ENCODE measurements around the gene OLFM3.

OLFM3 gene

GRCh38 chr1:101908980-101909379 is 87.7 kb downstream of the OLFM3 start (continued):
- no peak for TF ChIP-seq POU6F1 (CRISPR knock-in tag; IDR thresholded peaks at IDR 0.05; ENCODE audit: borderline replicate concordance, low read depth)
- no peak for TF ChIP-seq ZC3H10 (CRISPR knock-in tag; IDR thresholded peaks at IDR 0.05)

GRCh38 chr1:101907264-101907663 is 89.5 kb downstream of the OLFM3 start:
- TF ChIP-seq ESRRG (CRISPR knock-in tag; IDR thresholded peaks at IDR 0.05), result no peak
- TF ChIP-seq POU6F1 (CRISPR knock-in tag; IDR thresholded peaks at IDR 0.05; ENCODE audit: borderline replicate concordance, low read depth), result no peak
- no peak for TF ChIP-seq ZFP30 (CRISPR knock-in tag; IDR thresholded peaks at IDR 0.05)
- no peak for TF ChIP-seq ZFP3 (CRISPR knock-in tag; IDR thresholded peaks at IDR 0.05)
- TF ChIP-seq RARB (CRISPR knock-in tag; IDR thresholded peaks at IDR 0.05), result no peak
- TF ChIP-seq GLIS3 (CRISPR knock-in tag; IDR thresholded peaks at IDR 0.05), result no peak
- TF ChIP-seq SNAI2 (CRISPR knock-in tag; IDR thresholded peaks at IDR 0.05), result no peak
- TF ChIP-seq PPARA (CRISPR knock-in tag; IDR thresholded peaks at IDR 0.05; ENCODE audit: borderline replicate concordance), result no peak
- no peak for TF ChIP-seq TCF4 (CRISPR knock-in tag; IDR thresholded peaks at IDR 0.05; ENCODE audit: borderline replicate concordance)
- TF ChIP-seq ZNF8 (CRISPR knock-in tag; IDR thresholded peaks at IDR 0.05), result no peak
- ATAC-seq, result no peak

- no peak for TF ChIP-seq CSDC2 (CRISPR knock-in tag; IDR thresholded peaks at IDR 0.05)
- no peak for TF ChIP-seq POU6F1 (CRISPR knock-in tag; IDR thresholded peaks at IDR 0.05; ENCODE audit: borderline replicate concordance, low read depth)
- TF ChIP-seq ISL1 (CRISPR knock-in tag; IDR thresholded peaks at IDR 0.05), result no peak
- no peak for ATAC-seq
Observed at GRCh38 chr1:101905283-101905835, 91.4 kb downstream of the OLFM3 start.

- no peak for ATAC-seq
- no peak for TF ChIP-seq ARNTL (CRISPR knock-in tag; IDR thresholded peaks at IDR 0.05; ENCODE audit: borderline replicate concordance, low read depth)
- no peak for TF ChIP-seq TSHZ2 (CRISPR knock-in tag; IDR thresholded peaks at IDR 0.05)
- TF ChIP-seq ZNF565 (CRISPR knock-in tag; conservative IDR thresholded peaks at IDR 0.05; ENCODE audit: low read depth), result no peak
- no peak for TF ChIP-seq ZNF8 (CRISPR knock-in tag; IDR thresholded peaks at IDR 0.05)
- TF ChIP-seq CSRNP3 (CRISPR knock-in tag; IDR thresholded peaks at IDR 0.05), result no peak
Observed at GRCh38 chr1:101902199-101902598, 94.5 kb downstream of the OLFM3 start.

- no peak for ATAC-seq
- TF ChIP-seq BACH2 (CRISPR knock-in tag; IDR thresholded peaks at IDR 0.05; ENCODE audit: borderline replicate concordance) (no peak), ZFP3 (CRISPR knock-in tag; IDR thresholded peaks at IDR 0.05) (no peak), PPARA (CRISPR knock-in tag; IDR thresholded peaks at IDR 0.05; ENCODE audit: borderline replicate concordance) (no peak), OSR1 (CRISPR knock-in tag; IDR thresholded peaks at IDR 0.05) (no peak), ZC3H10 (CRISPR knock-in tag; IDR thresholded peaks at IDR 0.05) (no peak), ZNF70 (CRISPR knock-in tag; IDR thresholded peaks at IDR 0.05) (no peak), POU6F1 (CRISPR knock-in tag; IDR thresholded peaks at IDR 0.05; ENCODE audit: borderline replicate concordance, low read depth) (no peak), CREB5 (CRISPR knock-in tag; IDR thresholded peaks at IDR 0.05; ENCODE audit: low read depth) (no peak)
Observed at GRCh38 chr1:101898137-101898536, 98.6 kb downstream of the OLFM3 start.

Measured in SK-N-SH treated with all-trans-retinoic acid at 6 μM for 48 hours (cell line).